Myocyte (in vitro differentiated cells): ENCODE measurements around the gene PPP3CA. TPM values are rescaled to one million over a fixed set of nuclear protein-coding genes. Genes with fewer than 3 reads are reported as not detected.
"Not testable (repeated sequence)": the region's sequence is repeated elsewhere in the genome, so short reads cannot be mapped to it uniquely, and the experiment has no call there.

Source experiments
- DNase-seq: peaks from one replicate; pipeline ENCODE4 v3.0.0-alpha.2; 2012; ENCODE audit warnings: low read depth
- total RNA-seq: library from RNA; depleted of rRNA; stranded (reverse); fragments of >200 nt; gene quantifications from 2 replicates; pipeline ENCODE4 v1.2.3, GENCODE V29; 2014

The PPP3CA gene
- total RNA-seq, 1 donor from 2014 or later, result 34.7 TPM

- DNase-seq, result no peak
These were observed 242.8 kb downstream of the PPP3CA start for GRCh38 chr4:101104312-101105052.

GRCh38 chr4:101103381-101104142 is 243.8 kb downstream of the PPP3CA start:
- DNase-seq, result no peak

- DNase-seq, result peak; percentile 86
These were observed 245.1 kb downstream of the PPP3CA start for GRCh38 chr4:101102114-101102742.

GRCh38 chr4:101101072-101101471 is 246.3 kb downstream of the PPP3CA start:
- no peak for DNase-seq

- DNase-seq, result no peak
These were observed 248.5 kb downstream of the PPP3CA start for GRCh38 chr4:101098666-101099400.

GRCh38 chr4:101092609-101093008 is 254.7 kb downstream of the PPP3CA start:
- not testable (repeated sequence) for DNase-seq

GRCh38 chr4:101089168-101089567 is 258.2 kb downstream of the PPP3CA start:
- DNase-seq, result no peak

GRCh38 chr4:101086801-101087586 is 260.3 kb downstream of the PPP3CA start:
- DNase-seq, result no peak

- DNase-seq, result no peak
These were observed 264.2 kb downstream of the PPP3CA start for GRCh38 chr4:101083131-101083530.

- DNase-seq, result no peak
These were observed 265.5 kb downstream of the PPP3CA start for GRCh38 chr4:101081695-101082369.

GRCh38 chr4:101081166-101081565 is 266.2 kb downstream of the PPP3CA start:
- no peak for DNase-seq

- DNase-seq, result no peak
These were observed 268.4 kb downstream of the PPP3CA start for GRCh38 chr4:101078950-101079349.

- DNase-seq, result no peak
These were observed 271.3 kb downstream of the PPP3CA start for GRCh38 chr4:101076032-101076431.

GRCh38 chr4:101075536-101075935 is 271.8 kb downstream of the PPP3CA start:
- DNase-seq, result no peak

- DNase-seq, result peak; percentile 55
These were observed 273.0 kb downstream of the PPP3CA start for GRCh38 chr4:101074326-101074725.

GRCh38 chr4:101071241-101071640 is 276.1 kb downstream of the PPP3CA start:
- no peak for DNase-seq

- DNase-seq, result no peak
These were observed 279.2 kb downstream of the PPP3CA start for GRCh38 chr4:101068115-101068514.

GRCh38 chr4:101067383-101067782 is 279.9 kb downstream of the PPP3CA start:
- no peak for DNase-seq

- DNase-seq, result peak; percentile 50
These were observed 280.6 kb downstream of the PPP3CA start for GRCh38 chr4:101066626-101067170.
